Fibroblast of lung (primary cell): ENCODE measurements around the gene HERC2.

Experiments
- CTCF ChIP-seq, 2 donors: IDR thresholded peaks in 1 of 2; conservative IDR thresholded peaks in 1 of 2; 1 replicate in 1 of 2; 2 replicates in 1 of 2; pipeline ENCODE4 v1.5.1; 2011 to 2012; ENCODE audit warnings: low read length in 2 of 2, control low read depth in 1 of 2, inconsistent platforms in 1 of 2, low read depth in 1 of 2, mild to moderate bottlenecking in 1 of 2
- EZH2 ChIP-seq: IDR thresholded peaks from 2 replicates; pipeline ENCODE4 v1.5.1; 2012; ENCODE audit warnings: low read length, control low read depth, mild to moderate bottlenecking; ENCODE audit errors: missing control alignments

- TF ChIP-seq CTCF (conservative IDR thresholded peaks at IDR 0.05 in 1 of 2, IDR thresholded peaks at IDR 0.05 in 1 of 2; ENCODE audit: low read depth in 1 of 2, low read length in 2 of 2) = peak; percentile 56 to 77
- TF ChIP-seq EZH2 = no peak
Measured at GRCh38 chr15:28191832-28192231, 130.1 kb downstream of the HERC2 start.
